GM23338 (cell line): ENCODE results near the gene PLN. TPM values are rescaled to one million over a fixed set of nuclear protein-coding genes. Genes with fewer than 3 reads are reported as not detected.

Source experiments
- ATAC-seq: fragments of 200-7000 bp; cut with Tn5 transposase; 3 replicates; pipeline ENCODE4 v1.9.1; 2020
- DNase-seq: peaks from one replicate; pipeline ENCODE4 v3.0.0-alpha.2; 2015; ENCODE audit warnings: low spot score
- H2AFZ ChIP-seq: fragments of 200-600 bp; sonication (generic); 2 replicates; pipeline ENCODE4 v1.8.0; 2016; ENCODE audit warnings: antibody characterized with exemption, mild to moderate bottlenecking, moderate library complexity
- H3F3A ChIP-seq: fragments of 200-600 bp; sonication (generic); replicated peaks from 2 replicates; pipeline ENCODE4 v1.8.0; 2017; ENCODE audit warnings: antibody characterized with exemption, mixed run types, low read depth
- H3K27ac ChIP-seq: fragments of 200-600 bp; sonication (generic); 2 replicates; pipeline ENCODE4 v1.6.1; 2016; ENCODE audit warnings: low read depth
- H3K27me3 ChIP-seq: fragments of 200-600 bp; sonication (generic); 2 replicates; pipeline ENCODE4 v1.8.0; 2016; ENCODE audit warnings: mild to moderate bottlenecking, mixed run types, moderate library complexity; ENCODE audit not compliant: insufficient read depth
- H3K36me3 ChIP-seq: fragments of 200-600 bp; sonication (generic); 2 replicates; pipeline ENCODE4 v1.8.0; 2016; ENCODE audit warnings: mild to moderate bottlenecking; ENCODE audit not compliant: insufficient read depth
- H3K4me1 ChIP-seq: fragments of 200-600 bp; sonication (generic); 2 replicates; pipeline ENCODE4 v1.8.0; 2016; ENCODE audit warnings: mild to moderate bottlenecking, moderate library complexity; ENCODE audit not compliant: insufficient read depth
- H3K4me2 ChIP-seq: fragments of 200-600 bp; sonication (generic); 2 replicates; pipeline ENCODE4 v1.7.1; 2017; ENCODE audit warnings: mixed run types
- H3K4me3 ChIP-seq: fragments of 200-600 bp; sonication (generic); 2 replicates; pipeline ENCODE4 v1.6.1; 2016; ENCODE audit warnings: mixed run types
- H3K79me2 ChIP-seq: fragments of 200-600 bp; sonication (generic); replicated peaks from 2 replicates; pipeline ENCODE4 v1.8.0; 2017; ENCODE audit warnings: mild to moderate bottlenecking; ENCODE audit not compliant: insufficient read depth
- H3K9me2 ChIP-seq: fragments of 200-600 bp; sonication (generic); 2 replicates; pipeline ENCODE4 v1.8.0; 2017; ENCODE audit not compliant: insufficient read depth
- H4K20me1 ChIP-seq: fragments of 200-600 bp; sonication (generic); replicated peaks from 2 replicates; pipeline ENCODE4 v1.8.0; 2017; ENCODE audit warnings: mild to moderate bottlenecking; ENCODE audit not compliant: insufficient read depth
- H3K27ac Mint-ChIP-seq: 2 replicates; pipeline ENCODE4 v1.8.0; 2020; ENCODE audit warnings: inconsistent platforms, mild to moderate bottlenecking, moderate library complexity, mixed read lengths
- H3K27me3 Mint-ChIP-seq: 3 replicates; pipeline ENCODE4 v1.8.0; 2022; ENCODE audit warnings: low read depth, mild to moderate bottlenecking, moderate library complexity, mixed read lengths, inconsistent platforms; ENCODE audit not compliant: insufficient read depth, poor library complexity
- H3K36me3 Mint-ChIP-seq: 3 replicates; pipeline ENCODE4 v1.8.0; 2021; ENCODE audit warnings: low read depth, mild to moderate bottlenecking, inconsistent platforms, moderate library complexity, mixed read lengths
- H3K4me1 Mint-ChIP-seq: 3 replicates; pipeline ENCODE4 v1.8.0; 2020; ENCODE audit warnings: mild to moderate bottlenecking, inconsistent platforms, mixed read lengths
- H3K4me3 Mint-ChIP-seq: 3 replicates; pipeline ENCODE4 v1.8.0; 2021; ENCODE audit warnings: moderate library complexity, mild to moderate bottlenecking, inconsistent platforms, mixed read lengths
- H3K9me3 Mint-ChIP-seq: 3 replicates; pipeline ENCODE4 v1.8.0; 2020; ENCODE audit warnings: moderate library complexity, mild to moderate bottlenecking, inconsistent platforms, mixed read lengths
- CREB1 ChIP-seq: fragments of 250-450 bp; sonication (Bioruptor Pico); IDR thresholded peaks from 2 replicates; pipeline ENCODE4 v1.5.0; 2020; ENCODE audit warnings: low read depth, mild to moderate bottlenecking, moderate library complexity
- CTCF ChIP-seq, 2 experiments: fragments of 200-600 bp in 1 of 2; sonication (generic) in 1 of 2; conservative IDR thresholded peaks; 2 replicates each; pipeline versions ENCODE4 v1.5.1 to v1.6.1; 2016 to 2017; ENCODE audit warnings: antibody characterized with exemption in 2 of 2, low read depth in 2 of 2, mild to moderate bottlenecking in 2 of 2, moderate library complexity in 1 of 2
- ETS1 ChIP-seq: IDR thresholded peaks from 2 replicates; pipeline ENCODE4 v1.6.1; 2016; ENCODE audit warnings: antibody characterized with exemption
- EZH2 ChIP-seq: fragments of 200-600 bp; sonication (generic); IDR thresholded peaks from one replicate; pipeline ENCODE4 v1.8.0; 2017; ENCODE audit warnings: antibody characterized with exemption, mild to moderate bottlenecking, low read depth; ENCODE audit not compliant: unreplicated experiment
- EZH2phosphoT487 ChIP-seq: fragments of 200-600 bp; sonication (generic); IDR thresholded peaks from one replicate; pipeline ENCODE4 v1.8.1; 2018; ENCODE audit warnings: antibody characterized with exemption; ENCODE audit not compliant: unreplicated experiment
- JUNB ChIP-seq: IDR thresholded peaks from one replicate; pipeline ENCODE4 v1.6.1; 2016; ENCODE audit warnings: antibody characterized with exemption; ENCODE audit not compliant: unreplicated experiment
- NANOG ChIP-seq: IDR thresholded peaks from 2 replicates; pipeline ENCODE4 v1.6.1; 2016; ENCODE audit warnings: antibody characterized with exemption, borderline replicate concordance
- POLR2AphosphoS5 ChIP-seq: IDR thresholded peaks from 2 replicates; pipeline ENCODE4 v1.6.1; 2016; ENCODE audit warnings: antibody characterized with exemption, low read depth
- REST ChIP-seq: IDR thresholded peaks from one replicate; pipeline ENCODE4 v1.6.1; 2018; ENCODE audit warnings: antibody characterized with exemption; ENCODE audit not compliant: unreplicated experiment
- STAT1 ChIP-seq: IDR thresholded peaks from one replicate; pipeline ENCODE4 v1.6.1; 2016; ENCODE audit warnings: antibody characterized with exemption; ENCODE audit not compliant: unreplicated experiment
- ZNF114 ChIP-seq: fragments of 250-450 bp; sonication (Bioruptor Pico); IDR thresholded peaks from 2 replicates; pipeline ENCODE4 v1.5.0; 2020; ENCODE audit warnings: mild to moderate bottlenecking, moderate library complexity
- ZNF331 ChIP-seq: fragments of 250-450 bp; sonication (Bioruptor Pico); IDR thresholded peaks from 2 replicates; pipeline ENCODE4 v1.5.0; 2020; ENCODE audit warnings: low read depth, mild to moderate bottlenecking, moderate library complexity
- ZNF462 ChIP-seq: fragments of 250-450 bp; sonication (Bioruptor Pico); IDR thresholded peaks from 2 replicates; pipeline ENCODE4 v1.5.0; 2020; ENCODE audit warnings: mild to moderate bottlenecking, moderate library complexity
- polyA plus RNA-seq: library from polyadenylated mRNA; unstranded; fragments of >200 nt; fragmentation: Nextera tagmentation; extraction: Ambion mirVana; gene quantifications from 2 replicates; pipeline ENCODE4 v1.2.1, GENCODE V29; 2016
- total RNA-seq: library from RNA; depleted of rRNA; stranded (reverse); fragments of >200 nt; shearing (Covaris generic); gene quantifications from 2 replicates; pipeline ENCODE4 v1.2.3, GENCODE V29; 2014

Gene PLN
- total and polyA plus RNA-seq, 2 experiments from 2014 or later, result 0.10 TPM; not detected in 1

GRCh38 chr6:118577972-118578371, 29.9 kb downstream of the PLN start (continued):
- no peak for TF ChIP-seq STAT1
- no peak for TF ChIP-seq NANOG
- TF ChIP-seq EZH2, result no peak
- no peak for TF ChIP-seq EZH2phosphoT487
- TF ChIP-seq ZNF114 (CRISPR knock-in tag), result no peak

- H3K27ac ChIP-seq, result no peak overlapping the region
- DNase-seq (peak; percentile 38), ATAC-seq (no peak)
- Mint-ChIP-seq H3K36me3 (peaks cover 70% of the 10 kb centered on the region), H3K4me3 (no peak overlapping the region), H3K4me1 (peaks cover 6% of the 10 kb centered on the region; the same call in 2 of the 3 replicates), H3K27ac (no peak overlapping the region), H3K27me3 (peaks cover 1% of the 10 kb centered on the region), H3K9me3 (peaks cover 72% of the 10 kb centered on the region)
- no peaks in the 10 kb centered on the region for H3K27me3 ChIP-seq
- H3K79me2 ChIP-seq, result no peaks in the 10 kb centered on the region; the same call in 1 of the 2 replicates
- no peaks in the 10 kb centered on the region for H3K4me1 ChIP-seq
- H2AFZ ChIP-seq, result no peak overlapping the region
- H3K4me2 ChIP-seq, result no peak overlapping the region
- H3K9me2 ChIP-seq, result no peaks in the 10 kb centered on the region
- H3F3A ChIP-seq, result no peaks in the 10 kb centered on the region
- TF ChIP-seq ZNF331 (no peak), CTCF (conservative IDR thresholded peaks at IDR 0.05; ENCODE audit: low read depth in 2 of 2) (no peak), ETS1 (no peak), ZNF114 (CRISPR knock-in tag) (no peak), JUNB (no peak), POLR2AphosphoS5 (no peak), REST (no peak), NANOG (no peak), ZNF462 (no peak), CREB1 (CRISPR knock-in tag) (no peak), STAT1 (no peak), EZH2 (no peak)
- H4K20me1 ChIP-seq, result 0 out of 2 replicates have a peak, but pooled peaks cover 4% of the 10 kb centered on the region
- H3K36me3 ChIP-seq, result peaks cover 39% of the 10 kb centered on the region
- H3K4me3 ChIP-seq, result no peak overlapping the region
Measured at GRCh38 chr6:118578617-118579016, 30.5 kb downstream of the PLN start.
